Breast epithelium (tissue), 3 donors: ENCODE results near the gene CNTN5.

Experiments
- POLR2A ChIP-seq: fragments of 450-650 bp; IDR thresholded peaks from one replicate; pipeline ENCODE4 v1.6.1; 2016; ENCODE audit warnings: antibody characterized with exemption, mild to moderate bottlenecking, moderate library complexity
- POLR2AphosphoS5 ChIP-seq, 3 donors: sonication (generic); formaldehyde crosslinking; IDR thresholded peaks; one replicate each; pipeline ENCODE4 v1.6.1; 2017; ENCODE audit warnings: antibody characterized with exemption in 3 of 3
- TF ChIP-seq, protein P1 (sequence below), 3 donors: fragments of 450-650 bp; IDR thresholded peaks; one replicate each; pipeline ENCODE4 v1.5.1; 2016 to 2017; ENCODE audit warnings: antibody characterized with exemption in 3 of 3, mild to moderate bottlenecking in 3 of 3, moderate library complexity in 3 of 3

DNA sequence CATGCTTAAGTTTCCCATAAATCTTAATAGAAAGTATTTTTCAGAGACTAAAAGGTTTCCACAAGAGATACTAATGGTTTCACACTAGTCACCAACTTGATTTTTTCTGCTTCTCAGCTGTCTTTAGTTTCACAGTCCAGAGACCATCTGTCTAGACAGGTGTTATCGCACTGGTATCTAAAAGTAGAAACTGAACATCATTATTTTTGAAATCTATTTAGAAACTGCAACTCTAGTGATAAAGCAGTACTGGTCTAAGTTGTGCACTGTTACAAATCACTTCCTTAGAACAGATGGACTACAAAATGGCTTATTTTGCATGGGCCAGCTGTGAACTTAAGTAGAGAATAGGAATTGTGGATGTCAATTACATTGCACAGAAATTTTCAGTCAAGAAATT, 78.0 kb downstream of the CNTN5 start:
- TF ChIP-seq, protein P1, sequence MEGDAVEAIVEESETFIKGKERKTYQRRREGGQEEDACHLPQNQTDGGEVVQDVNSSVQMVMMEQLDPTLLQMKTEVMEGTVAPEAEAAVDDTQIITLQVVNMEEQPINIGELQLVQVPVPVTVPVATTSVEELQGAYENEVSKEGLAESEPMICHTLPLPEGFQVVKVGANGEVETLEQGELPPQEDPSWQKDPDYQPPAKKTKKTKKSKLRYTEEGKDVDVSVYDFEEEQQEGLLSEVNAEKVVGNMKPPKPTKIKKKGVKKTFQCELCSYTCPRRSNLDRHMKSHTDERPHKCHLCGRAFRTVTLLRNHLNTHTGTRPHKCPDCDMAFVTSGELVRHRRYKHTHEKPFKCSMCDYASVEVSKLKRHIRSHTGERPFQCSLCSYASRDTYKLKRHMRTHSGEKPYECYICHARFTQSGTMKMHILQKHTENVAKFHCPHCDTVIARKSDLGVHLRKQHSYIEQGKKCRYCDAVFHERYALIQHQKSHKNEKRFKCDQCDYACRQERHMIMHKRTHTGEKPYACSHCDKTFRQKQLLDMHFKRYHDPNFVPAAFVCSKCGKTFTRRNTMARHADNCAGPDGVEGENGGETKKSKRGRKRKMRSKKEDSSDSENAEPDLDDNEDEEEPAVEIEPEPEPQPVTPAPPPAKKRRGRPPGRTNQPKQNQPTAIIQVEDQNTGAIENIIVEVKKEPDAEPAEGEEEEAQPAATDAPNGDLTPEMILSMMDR (IDR thresholded peaks at IDR 0.05): no peak
- TF ChIP-seq POLR2A (no peak), POLR2AphosphoS5 (IDR thresholded peaks at IDR 0.05) (no peak)
